A673 (cell line): Measurements from ENCODE around the gene FRRS1L. TPM values are rescaled to one million over a fixed set of nuclear protein-coding genes. Genes with fewer than 3 reads are reported as not detected.

Source experiments
- BruUV-seq: library from RNA; stranded (reverse); fragments of 400-500 nt; replicated peaks from 2 replicates; lab custom pipeline; 2021; lab: Mats Ljungman, UMichigan
- CTCF ChIA-PET: fragments of 300-600 bp; sonication (Branson Sonifier 250); formaldehyde crosslinking; loops from one replicate; lab custom pipeline; 2022; ENCODE audit warnings: antibody characterized with exemption; lab: Charles Lee
- POLR2A ChIA-PET: fragments of 300-600 bp; sonication (Branson Sonifier 250); formaldehyde crosslinking; loops from one replicate; lab custom pipeline; 2022; ENCODE audit warnings: antibody characterized with exemption; ENCODE audit not compliant: low non-redundant PET; lab: Charles Lee
- DNase-seq: peaks from one replicate; pipeline ENCODE4 v3.0.0-alpha.2; 2015; ENCODE audit warnings: low spot score
- H3K27ac ChIP-seq: fragments of 200-600 bp; sonication (generic); 2 replicates; pipeline ENCODE4 v1.5.1; 2016; ENCODE audit warnings: mixed run types, low read depth, mild to moderate bottlenecking, mixed read lengths, antibody characterized with exemption, low read length; ENCODE audit not compliant: poor library complexity, severe bottlenecking
- H3K27me3 ChIP-seq: fragments of 200-600 bp; sonication (generic); replicated peaks from 2 replicates; pipeline ENCODE4 v1.6.1; 2017; ENCODE audit warnings: mixed run types, low read depth, mild to moderate bottlenecking, mixed read lengths, antibody characterized with exemption, low read length; ENCODE audit not compliant: insufficient read depth, poor library complexity
- H3K36me3 ChIP-seq: fragments of 200-600 bp; sonication (generic); 2 replicates; pipeline ENCODE4 v1.6.1; 2016; ENCODE audit warnings: mixed run types, mild to moderate bottlenecking, mixed read lengths, antibody characterized with exemption, low read length; ENCODE audit not compliant: insufficient read depth, poor library complexity, severe bottlenecking
- H3K4me1 ChIP-seq: fragments of 200-600 bp; sonication (generic); 2 replicates; pipeline ENCODE4 v1.6.1; 2017; ENCODE audit warnings: mixed run types, mild to moderate bottlenecking, mixed read lengths, antibody characterized with exemption, low read length; ENCODE audit not compliant: insufficient read depth, poor library complexity, severe bottlenecking
- H3K4me3 ChIP-seq: fragments of 200-600 bp; sonication (generic); 2 replicates; pipeline ENCODE4 v1.5.1; 2016; ENCODE audit warnings: low read depth, mixed run types, mild to moderate bottlenecking, mixed read lengths, low read length; ENCODE audit not compliant: poor library complexity, severe bottlenecking
- H3K9me3 ChIP-seq: fragments of 200-600 bp; sonication (generic); 2 replicates; pipeline ENCODE4 v1.6.1; 2016; ENCODE audit warnings: mixed run types, low read depth, mild to moderate bottlenecking, mixed read lengths, antibody characterized with exemption, low read length; ENCODE audit not compliant: poor library complexity, severe bottlenecking
- EZH2 ChIP-seq: fragments of 200-600 bp; sonication (generic); IDR thresholded peaks from 2 replicates; pipeline ENCODE4 v1.6.1; 2017; ENCODE audit warnings: borderline replicate concordance, low read depth, mild to moderate bottlenecking, mixed read lengths, antibody characterized with exemption, low read length; ENCODE audit not compliant: poor library complexity, severe bottlenecking
- intact Hi-C: fragments of 100-400 bp; cut with micrococcal nuclease; formaldehyde crosslinking; loops from one replicate; pipeline ENCODE4 v1.10.0; 2022; ENCODE audit not compliant: unreplicated experiment
- total RNA-seq: library from RNA; stranded (reverse); gene quantifications from 2 replicates; pipeline ENCODE4 v1.2.3, GENCODE V29; 2021
- TF ChIP-seq, protein P1 (sequence below): fragments of 300-800, 200-600 bp; sonication (generic); conservative IDR thresholded peaks from 2 replicates; pipeline ENCODE4 v1.5.1; 2017; ENCODE audit warnings: low read depth, mild to moderate bottlenecking, antibody characterized with exemption, low read length, moderate library complexity, mixed read lengths

FRRS1L gene
- total RNA-seq, 1 experiment from 2014 or later = 0.41 TPM

DNA sequence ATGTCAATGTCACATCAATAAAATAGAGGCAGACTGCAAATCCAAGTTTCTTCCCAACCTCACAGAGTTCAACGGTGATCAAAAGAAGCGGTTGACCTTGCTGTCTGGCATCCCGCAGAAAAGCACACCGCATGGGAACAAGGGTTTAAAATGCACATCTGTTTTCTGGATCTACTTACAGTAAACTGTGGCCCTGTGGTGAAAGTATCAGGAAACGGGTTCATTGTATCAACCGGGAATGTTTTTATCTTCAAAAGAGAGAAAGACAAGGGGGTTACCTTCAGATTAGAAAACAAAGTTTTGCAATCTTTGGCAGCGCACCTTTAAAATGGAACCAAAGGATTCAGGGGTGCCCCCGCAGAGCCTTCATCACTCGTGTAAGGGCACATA is 15.5 kb upstream of the FRRS1L start:
- no peaks in the 10 kb centered on the region for H3K27me3 ChIP-seq
- H3K4me3 ChIP-seq = no peak overlapping the region
- intact Hi-C loops = no loop called here
- POLR2A ChIA-PET = no interaction called here
- CTCF ChIA-PET = no interaction called here
- H3K27ac ChIP-seq = no peak overlapping the region
- H3K36me3 ChIP-seq = no peaks in the 10 kb centered on the region
- no peak for DNase-seq
- H3K9me3 ChIP-seq = no peaks in the 10 kb centered on the region
- BruUV-seq = no TSS peak
- no peak for TF ChIP-seq EZH2
- TF ChIP-seq, protein P1, sequence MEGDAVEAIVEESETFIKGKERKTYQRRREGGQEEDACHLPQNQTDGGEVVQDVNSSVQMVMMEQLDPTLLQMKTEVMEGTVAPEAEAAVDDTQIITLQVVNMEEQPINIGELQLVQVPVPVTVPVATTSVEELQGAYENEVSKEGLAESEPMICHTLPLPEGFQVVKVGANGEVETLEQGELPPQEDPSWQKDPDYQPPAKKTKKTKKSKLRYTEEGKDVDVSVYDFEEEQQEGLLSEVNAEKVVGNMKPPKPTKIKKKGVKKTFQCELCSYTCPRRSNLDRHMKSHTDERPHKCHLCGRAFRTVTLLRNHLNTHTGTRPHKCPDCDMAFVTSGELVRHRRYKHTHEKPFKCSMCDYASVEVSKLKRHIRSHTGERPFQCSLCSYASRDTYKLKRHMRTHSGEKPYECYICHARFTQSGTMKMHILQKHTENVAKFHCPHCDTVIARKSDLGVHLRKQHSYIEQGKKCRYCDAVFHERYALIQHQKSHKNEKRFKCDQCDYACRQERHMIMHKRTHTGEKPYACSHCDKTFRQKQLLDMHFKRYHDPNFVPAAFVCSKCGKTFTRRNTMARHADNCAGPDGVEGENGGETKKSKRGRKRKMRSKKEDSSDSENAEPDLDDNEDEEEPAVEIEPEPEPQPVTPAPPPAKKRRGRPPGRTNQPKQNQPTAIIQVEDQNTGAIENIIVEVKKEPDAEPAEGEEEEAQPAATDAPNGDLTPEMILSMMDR = no peak
- H3K4me1 ChIP-seq = no peaks in the 10 kb centered on the region

DNA sequence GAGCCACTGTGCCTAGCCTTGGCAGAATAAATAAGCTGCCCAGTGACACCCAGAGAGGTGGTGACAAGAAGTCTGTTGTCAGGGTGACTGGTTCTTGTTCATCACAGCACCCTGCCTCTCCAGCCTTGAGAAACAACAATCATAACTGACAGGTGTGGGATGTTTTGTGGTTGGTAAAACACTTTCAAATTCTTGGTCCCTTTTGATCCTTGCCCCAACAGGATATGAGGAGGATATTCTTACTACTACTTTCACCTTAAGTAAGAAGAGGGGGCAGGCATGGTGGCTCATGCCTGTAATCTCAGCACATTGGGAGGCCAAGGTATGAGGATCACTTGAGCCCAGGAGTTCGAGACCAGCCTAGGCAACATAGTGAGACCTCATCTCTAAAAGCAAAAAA is 14.2 kb upstream of the FRRS1L start:
- Histone ChIP-seq H3K27ac (no peak overlapping the region), H3K27me3 (no peaks in the 10 kb centered on the region), H3K9me3 (no peaks in the 10 kb centered on the region), H3K36me3 (no peaks in the 10 kb centered on the region), H3K4me1 (no peaks in the 10 kb centered on the region), H3K4me3 (no peak overlapping the region)
- DNase-seq = no peak
- POLR2A ChIA-PET = no interaction called here
- intact Hi-C loops = no loop called here
- no TSS peak for BruUV-seq
- TF ChIP-seq, protein P1 = no peak
- no peak for TF ChIP-seq EZH2
- CTCF ChIA-PET = no interaction called here

DNA sequence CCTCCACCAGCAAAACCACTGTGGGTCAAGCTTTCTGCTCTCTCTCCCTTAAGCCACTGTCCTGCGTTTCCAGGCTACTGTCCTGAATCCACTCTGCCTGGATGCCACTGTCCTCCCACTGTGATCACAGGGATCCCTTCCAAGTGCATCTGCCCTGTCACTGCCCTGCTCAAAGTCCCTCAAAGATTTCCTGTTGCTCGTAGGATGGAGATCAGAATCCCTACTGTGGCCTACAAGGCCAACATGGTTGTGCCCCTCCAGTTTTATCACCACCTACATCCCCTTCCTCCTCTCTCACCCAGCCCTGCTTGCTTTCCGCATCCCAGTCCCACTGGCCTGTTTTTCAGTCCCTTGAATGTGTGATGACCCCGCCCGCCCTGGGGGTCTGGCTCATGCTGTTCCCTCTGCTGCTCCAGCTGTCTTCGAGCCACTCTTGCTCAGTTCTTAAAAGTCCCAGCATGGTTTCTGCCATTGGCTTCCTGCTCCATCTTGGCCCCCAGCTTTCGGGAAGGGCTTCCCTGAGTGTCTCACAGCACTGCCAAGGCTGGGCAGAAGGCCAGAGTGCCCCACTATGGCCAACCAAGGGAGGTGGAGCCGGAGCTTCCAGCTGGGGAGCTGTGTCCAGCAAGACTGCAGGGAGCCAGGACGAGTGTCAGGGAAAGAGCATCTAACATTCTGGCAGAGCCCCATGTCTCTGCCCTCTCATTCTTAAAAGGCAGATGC is 12.9 kb upstream of the FRRS1L start:
- TF ChIP-seq, protein P1 = no peak
- TF ChIP-seq EZH2 = no peak
- H3K27me3 ChIP-seq = no peaks in the 10 kb centered on the region
- no peak for DNase-seq
- POLR2A ChIA-PET = interaction anchor here (0.6 kb wide), 1 partner anchor 15 kb away, joined by 4 read pairs; no protein-coding TSS in a partner anchor
- no peaks in the 10 kb centered on the region for H3K9me3 ChIP-seq
- no peak overlapping the region for H3K4me3 ChIP-seq
- no TSS peak for BruUV-seq
- intact Hi-C loops = no loop called here
- CTCF ChIA-PET = no interaction called here
- H3K36me3 ChIP-seq = no peaks in the 10 kb centered on the region
- H3K4me1 ChIP-seq = no peaks in the 10 kb centered on the region
- no peak overlapping the region for H3K27ac ChIP-seq
